D721Med (cell line): ENCODE data around the gene LPAR2.
"Not testable (repeated sequence)": the region's sequence is repeated elsewhere in the genome, so short reads cannot be mapped to it uniquely, and the experiment has no call there.

ENCODE experiments used
- DNase-seq: peaks from one replicate; pipeline ENCODE4 v3.0.0; 2011; ENCODE audit warnings: low spot score; ENCODE audit not compliant: insufficient read length
- FAIRE-seq: peaks from 2 replicates; lab custom pipeline; 2011; peaks lifted over from hg19 to GRCh38; lab: Jason Lieb, UNC
- TF ChIP-seq, protein P1 (sequence below): IDR thresholded peaks from 2 replicates; pipeline ENCODE4 v1.5.1; 2012; ENCODE audit warnings: mild to moderate bottlenecking, control low read depth; ENCODE audit not compliant: insufficient read depth; ENCODE audit errors: missing control alignments

The LPAR2 gene

GRCh38 chr19:19627621-19628500 is at the start of gene LPAR2:
TSS of gene LPAR2 (minus strand) at chr19:19628220. CDS start at chr19:19627275, 945 bp downstream.
- DNase-seq, result peak; percentile 73

DNA sequence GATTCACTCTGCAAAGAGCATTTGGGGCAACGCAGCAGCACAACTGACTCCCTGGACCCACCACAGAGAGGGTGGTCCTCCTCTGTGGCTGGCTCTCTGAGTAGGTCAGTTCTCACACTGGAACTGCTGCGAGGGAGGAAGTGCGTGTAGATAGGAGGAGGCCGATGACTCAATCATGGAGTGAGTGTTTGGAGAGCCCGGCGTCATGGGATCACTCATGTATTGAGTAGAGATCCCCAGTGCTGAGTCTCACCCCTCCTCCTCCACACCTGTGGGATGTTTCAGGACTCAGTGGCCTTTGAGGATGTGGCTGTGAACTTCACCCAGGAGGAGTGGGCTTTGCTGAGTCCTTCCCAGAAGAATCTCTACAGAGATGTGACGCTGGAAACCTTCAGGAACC is 49.6 kb upstream of the LPAR2 start:
- DNase-seq (no peak), FAIRE-seq (no peak)
- TF ChIP-seq, protein P1, sequence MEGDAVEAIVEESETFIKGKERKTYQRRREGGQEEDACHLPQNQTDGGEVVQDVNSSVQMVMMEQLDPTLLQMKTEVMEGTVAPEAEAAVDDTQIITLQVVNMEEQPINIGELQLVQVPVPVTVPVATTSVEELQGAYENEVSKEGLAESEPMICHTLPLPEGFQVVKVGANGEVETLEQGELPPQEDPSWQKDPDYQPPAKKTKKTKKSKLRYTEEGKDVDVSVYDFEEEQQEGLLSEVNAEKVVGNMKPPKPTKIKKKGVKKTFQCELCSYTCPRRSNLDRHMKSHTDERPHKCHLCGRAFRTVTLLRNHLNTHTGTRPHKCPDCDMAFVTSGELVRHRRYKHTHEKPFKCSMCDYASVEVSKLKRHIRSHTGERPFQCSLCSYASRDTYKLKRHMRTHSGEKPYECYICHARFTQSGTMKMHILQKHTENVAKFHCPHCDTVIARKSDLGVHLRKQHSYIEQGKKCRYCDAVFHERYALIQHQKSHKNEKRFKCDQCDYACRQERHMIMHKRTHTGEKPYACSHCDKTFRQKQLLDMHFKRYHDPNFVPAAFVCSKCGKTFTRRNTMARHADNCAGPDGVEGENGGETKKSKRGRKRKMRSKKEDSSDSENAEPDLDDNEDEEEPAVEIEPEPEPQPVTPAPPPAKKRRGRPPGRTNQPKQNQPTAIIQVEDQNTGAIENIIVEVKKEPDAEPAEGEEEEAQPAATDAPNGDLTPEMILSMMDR, result no peak

More at GRCh38 chr19:19627621-19628500, at the start of gene LPAR2:
- FAIRE-seq, result no peak
- TF ChIP-seq, protein P1, result no peak

- FAIRE-seq, result no peak
Observed at GRCh38 chr19:19674315-19674714, 46.3 kb upstream of the LPAR2 start.

GRCh38 chr19:19672816-19673215 is 44.8 kb upstream of the LPAR2 start:
- TF ChIP-seq, protein P1, result no peak
- FAIRE-seq (no peak), DNase-seq (no peak)

More at GRCh38 chr19:19674315-19674714, 46.3 kb upstream of the LPAR2 start:
- TF ChIP-seq, protein P1, result no peak
- DNase-seq, result no peak

DNA sequence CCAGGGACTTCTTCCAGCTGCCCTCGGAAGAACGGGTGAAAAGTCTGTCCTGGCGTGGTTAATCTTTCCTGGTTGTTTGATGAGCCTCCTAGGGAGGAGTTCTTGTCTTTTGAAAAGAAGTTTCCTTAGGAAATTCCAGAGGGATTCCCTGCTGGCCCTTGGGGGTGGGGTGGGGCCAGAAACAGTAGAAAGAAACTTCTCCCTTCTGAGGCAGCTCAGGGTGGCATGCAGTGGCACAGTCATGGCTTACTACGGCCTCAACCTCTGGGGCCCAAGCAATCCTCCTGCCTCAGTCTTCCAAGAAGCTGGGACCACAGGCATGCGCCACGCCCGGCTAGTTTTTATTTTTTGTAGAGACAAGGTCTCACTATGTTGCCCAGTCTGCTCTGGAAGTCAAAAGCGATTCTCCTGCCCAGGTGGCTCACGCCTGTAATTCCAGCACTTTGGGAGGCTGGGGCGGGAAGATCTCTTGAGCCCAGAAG is 42.1 kb upstream of the LPAR2 start:
- DNase-seq, result no peak
- TF ChIP-seq, protein P1, result no peak
- no peak for FAIRE-seq

GRCh38 chr19:19668230-19669012 is 40.4 kb upstream of the LPAR2 start, which contains the start of gene ZNF101:
TSS of gene ZNF101 (plus strand) at chr19:19668839. CDS start at chr19:19668964, 125 bp downstream.
- FAIRE-seq (no peak), DNase-seq (peak; percentile 85)
- TF ChIP-seq, protein P1, result no peak

DNA sequence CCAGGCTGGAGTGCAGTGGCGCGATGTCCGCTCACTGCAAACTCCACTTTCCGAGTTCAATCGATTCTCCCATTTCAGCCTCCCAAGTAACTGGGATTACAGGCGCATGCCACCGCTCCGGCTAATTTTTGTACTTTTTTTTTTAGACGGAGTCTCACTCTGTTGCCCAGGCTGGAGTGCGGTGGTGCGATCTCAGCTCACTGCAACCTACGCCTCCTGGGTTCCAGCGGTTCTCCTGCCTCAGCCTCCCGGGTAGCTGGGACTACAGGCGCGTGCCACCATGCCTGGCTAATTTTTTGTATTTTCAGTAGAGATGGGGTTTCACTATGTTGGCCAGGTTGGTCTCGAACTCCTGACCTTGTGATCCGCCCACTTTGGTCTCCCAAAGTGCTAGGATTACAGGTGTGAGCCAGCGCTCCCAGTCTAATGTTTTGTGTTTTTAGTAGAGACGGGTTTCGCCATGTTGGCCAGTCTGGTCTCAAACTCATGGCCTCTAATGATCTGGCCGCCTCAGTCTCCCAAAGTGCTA is 37.5 kb upstream of the LPAR2 start:
- not testable (repeated sequence) for DNase-seq, FAIRE-seq
